Osteoblast (primary cell): ENCODE data around the gene COL6A1. TPM values are rescaled to one million over a fixed set of nuclear protein-coding genes. Genes with fewer than 3 reads are reported as not detected.

Source experiments
- DNase-seq: peaks from one replicate; pipeline ENCODE4 v3.0.0; 2011; ENCODE audit warnings: low spot score, mixed read lengths; ENCODE audit not compliant: insufficient read length; ENCODE audit errors: missing footprints
- H2AFZ ChIP-seq: 2 replicates; pipeline ENCODE4 v1.6.0; 2011; ENCODE audit warnings: mild to moderate bottlenecking, low read length
- H3K27ac ChIP-seq: 2 replicates; pipeline ENCODE4 v1.5.1; 2011; ENCODE audit warnings: mild to moderate bottlenecking, low read depth, low read length, moderate library complexity
- H3K27me3 ChIP-seq: 2 replicates; pipeline ENCODE4 v1.6.0; 2012; ENCODE audit warnings: mild to moderate bottlenecking, control low read depth, inconsistent platforms, low read length, moderate library complexity; ENCODE audit not compliant: insufficient read depth
- H3K36me3 ChIP-seq: 2 replicates; pipeline ENCODE4 v1.5.1; 2011; ENCODE audit warnings: mild to moderate bottlenecking, low read length, control low read depth, moderate library complexity; ENCODE audit not compliant: insufficient read depth
- H3K4me1 ChIP-seq: 2 replicates; pipeline ENCODE4 v1.5.1; 2011; ENCODE audit warnings: mild to moderate bottlenecking, low read length, control low read depth, moderate library complexity; ENCODE audit not compliant: insufficient read depth
- H3K4me2 ChIP-seq: 2 replicates; pipeline ENCODE4 v1.6.0; 2011; ENCODE audit warnings: mild to moderate bottlenecking, low read length; ENCODE audit not compliant: insufficient read depth
- H3K4me3 ChIP-seq: fragments of 200-600 bp; sonication (generic); 3 replicates; pipeline ENCODE4 v1.5.1; 2012; ENCODE audit warnings: mild to moderate bottlenecking, low read length, inconsistent platforms; ENCODE audit not compliant: insufficient read depth
- H3K79me2 ChIP-seq: 2 replicates; pipeline ENCODE4 v1.6.0; 2012; ENCODE audit warnings: mild to moderate bottlenecking, low read length, control low read depth, inconsistent platforms; ENCODE audit not compliant: insufficient read depth
- H3K9me3 ChIP-seq: 2 replicates; pipeline ENCODE4 v1.5.1; 2011; ENCODE audit warnings: low read depth, low read length, control low read depth
- H4K20me1 ChIP-seq: 2 replicates; pipeline ENCODE4 v1.6.0; 2012; ENCODE audit warnings: mild to moderate bottlenecking, low read length, control low read depth; ENCODE audit not compliant: insufficient read depth
- CTCF ChIP-seq: IDR thresholded peaks from 2 replicates; pipeline ENCODE4 v1.5.1; 2011; ENCODE audit warnings: mild to moderate bottlenecking, low read depth, low read length, moderate library complexity; ENCODE audit errors: extremely low read depth
- total RNA-seq: library from RNA; depleted of rRNA; stranded (reverse); fragments of >200 nt; gene quantifications from 2 replicates; pipeline ENCODE4 v1.2.3, GENCODE V29; 2012

COL6A1 gene
- total RNA-seq, 1 donor = 1,612 TPM

DNA sequence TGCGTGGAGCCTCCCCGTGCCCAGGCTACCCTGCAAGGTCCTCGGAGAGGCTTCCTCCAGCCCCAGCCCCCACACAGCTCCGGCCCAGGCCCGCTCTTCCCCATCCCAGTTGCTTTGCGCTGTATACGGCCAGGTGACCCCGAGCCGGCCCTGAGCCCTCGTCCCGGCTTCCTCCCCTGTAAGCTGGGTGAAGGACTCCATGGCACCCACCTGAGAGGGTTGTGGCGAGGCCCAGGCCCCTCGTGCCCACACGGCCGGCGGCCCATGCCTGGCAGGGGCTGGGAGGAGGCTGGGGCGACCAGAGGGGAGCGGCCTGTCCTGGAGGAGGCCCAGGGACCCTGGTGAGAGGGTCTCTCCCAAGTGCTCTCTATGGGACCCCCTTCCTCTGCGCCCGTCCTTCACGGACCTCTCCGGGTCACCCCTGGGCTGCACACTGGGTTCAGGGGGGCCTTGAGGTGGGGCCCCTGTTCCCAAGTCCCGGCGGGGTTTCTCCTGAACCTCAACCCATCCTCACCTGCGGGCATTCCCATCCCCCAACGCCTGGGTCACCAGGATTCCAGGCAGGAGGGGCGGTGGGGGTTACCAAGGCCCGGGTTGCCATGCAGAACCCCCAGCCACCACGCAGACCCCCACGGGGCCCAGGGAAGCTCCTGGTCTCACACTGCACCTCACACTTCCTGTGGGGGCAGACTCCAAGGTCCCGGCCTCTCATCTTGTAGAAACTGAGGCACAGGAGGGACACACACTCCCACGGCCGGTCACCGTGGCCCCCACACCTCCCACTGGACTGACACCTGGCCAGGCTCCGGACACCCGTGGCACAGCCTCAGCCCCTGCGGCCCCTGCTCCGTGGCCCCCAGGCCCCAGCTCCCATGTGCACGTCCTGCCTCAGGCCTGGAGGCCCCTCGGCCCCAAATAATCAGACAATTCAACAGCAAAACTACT lies 25.2 kb downstream of the COL6A1 start:
- Histone ChIP-seq H3K4me2 (no peak overlapping the region), H2AFZ (no peak overlapping the region), H3K27ac (no peak overlapping the region), H3K36me3 (peaks cover 31% of the 10 kb centered on the region), H3K4me1 (no peaks in the 10 kb centered on the region), H4K20me1 (peaks cover 14% of the 10 kb centered on the region), H3K27me3 (no peaks in the 10 kb centered on the region), H3K4me3 (no peak overlapping the region), H3K79me2 (no peaks in the 10 kb centered on the region), H3K9me3 (no peaks in the 10 kb centered on the region)
- peak; percentile 65 for DNase-seq
- TF ChIP-seq CTCF = no peak

- Histone ChIP-seq H3K4me2 (no peak overlapping the region), H3K27me3 (no peaks in the 10 kb centered on the region), H3K9me3 (no peaks in the 10 kb centered on the region), H3K4me1 (no peaks in the 10 kb centered on the region), H3K27ac (no peak overlapping the region), H3K36me3 (peaks cover 24% of the 10 kb centered on the region), H4K20me1 (peaks cover 14% of the 10 kb centered on the region), H3K4me3 (no peak overlapping the region), H2AFZ (no peak overlapping the region), H3K79me2 (no peaks in the 10 kb centered on the region)
- TF ChIP-seq CTCF = no peak
- DNase-seq = peak; percentile 57
These were observed 25.9 kb downstream of the COL6A1 start for GRCh38 chr21:46007492-46007868.

DNA sequence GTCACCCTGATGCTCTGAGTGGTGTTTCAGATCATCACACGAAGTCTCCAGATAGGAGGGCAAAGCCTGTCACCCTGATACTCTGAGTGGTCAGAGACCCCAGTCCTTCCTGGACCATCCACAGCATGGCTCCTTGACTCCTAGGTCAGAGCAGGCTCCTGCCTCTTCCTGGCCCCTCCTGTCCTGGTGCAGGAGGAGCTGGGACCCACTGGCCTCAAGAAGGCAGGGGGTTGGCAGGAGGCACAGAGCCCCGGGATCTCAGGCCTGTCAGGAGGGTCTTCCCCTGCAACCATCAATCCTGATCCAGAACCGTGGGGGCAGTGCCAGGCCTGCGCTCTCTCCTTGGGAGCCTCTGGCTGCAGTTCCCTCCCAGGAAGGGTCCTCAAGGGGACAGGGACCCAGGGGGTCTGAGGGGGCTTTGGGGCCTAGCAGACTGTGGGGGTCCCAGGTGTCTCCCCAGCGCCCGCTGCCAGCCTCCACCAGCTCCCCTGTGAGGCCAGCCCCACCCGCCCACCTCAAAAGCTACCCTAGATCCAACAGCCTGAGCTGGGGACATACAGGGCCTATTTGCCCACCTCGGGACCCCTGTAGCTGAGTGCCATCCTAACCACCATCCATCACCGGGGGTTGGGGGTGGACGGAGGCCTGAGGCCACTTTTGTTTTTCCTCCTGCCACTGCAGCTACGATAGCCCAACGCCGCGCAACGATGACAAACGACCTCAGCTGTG lies 27.5 kb downstream of the COL6A1 start:
- Histone ChIP-seq H3K27ac (no peak overlapping the region), H3K9me3 (no peaks in the 10 kb centered on the region), H3K4me2 (no peak overlapping the region), H3K36me3 (peaks cover 9% of the 10 kb centered on the region), H3K4me3 (no peak overlapping the region), H3K27me3 (no peaks in the 10 kb centered on the region), H3K4me1 (no peaks in the 10 kb centered on the region), H3K79me2 (no peaks in the 10 kb centered on the region), H2AFZ (no peak overlapping the region), H4K20me1 (peaks cover 6% of the 10 kb centered on the region)
- no peak for TF ChIP-seq CTCF
- peak; percentile 76 for DNase-seq
